NB4 (cell line): Measurements from ENCODE around the gene MYBPC2.

Source experiments
- CTCF ChIP-seq: IDR thresholded peaks from one replicate; pipeline ENCODE4 v1.5.1; 2012; ENCODE audit warnings: low read depth, low read length
- POLR2A ChIP-seq: IDR thresholded peaks from 2 replicates; pipeline ENCODE4 v1.6.1; 2011; ENCODE audit warnings: mild to moderate bottlenecking; ENCODE audit not compliant: insufficient read length; ENCODE audit errors: extremely low read depth

GRCh38 chr19:50475736-50476223 lies 43.1 kb downstream of the MYBPC2 start:
- TF ChIP-seq CTCF (no peak), POLR2A (no peak)
